Thoracic aorta (tissue), 2 donors: ENCODE data around the gene LRRFIP2. TPM values are rescaled to one million over a fixed set of nuclear protein-coding genes. Genes with fewer than 3 reads are reported as not detected.

ENCODE experiments used
- ATAC-seq: fragments of 150-250 bp; one replicate; pipeline ENCODE4 v1.8.0; 2017; ENCODE audit warnings: low read depth; ENCODE audit not compliant: insufficient number of reproducible peaks, low FRiP score
- DNase-seq: peaks from one replicate; pipeline ENCODE4 v3.0.0-alpha.2; 2020; ENCODE audit warnings: low spot score
- H3K27ac ChIP-seq, 2 donors: fragments of 200-600 bp; sonication (generic); 1 replicate in 1 of 2; 2 replicates in 1 of 2; pipeline ENCODE4 v1.5.1; 2016; ENCODE audit warnings: mild to moderate bottlenecking in 2 of 2, moderate library complexity in 2 of 2
- H3K27me3 ChIP-seq: fragments of 200-600 bp; sonication (generic); replicated peaks from 2 replicates; pipeline ENCODE4 v1.6.0; 2016; ENCODE audit warnings: mild to moderate bottlenecking; ENCODE audit not compliant: insufficient read depth
- H3K36me3 ChIP-seq: fragments of 200-600 bp; sonication (generic); one replicate; pipeline ENCODE4 v1.5.1; 2016
- H3K4me1 ChIP-seq, 2 donors: fragments of 200-600 bp; sonication (generic); 1 replicate in 1 of 2; 2 replicates in 1 of 2; pipeline versions ENCODE4 v1.5.1 to v1.6.0; 2016; ENCODE audit warnings: low read depth in 2 of 2, mild to moderate bottlenecking in 1 of 2; ENCODE audit not compliant: control insufficient read depth in 1 of 2
- H3K4me3 ChIP-seq: fragments of 200-600 bp; sonication (generic); 2 replicates; pipeline ENCODE4 v1.5.1; 2016; ENCODE audit warnings: mild to moderate bottlenecking
- H3K9me3 ChIP-seq: fragments of 200-600 bp; sonication (generic); 2 replicates; pipeline ENCODE4 v1.5.1; 2016
- CTCF ChIP-seq: fragments of 200-600 bp; sonication (generic); IDR thresholded peaks from one replicate; pipeline ENCODE4 v1.5.1; 2019; ENCODE audit warnings: antibody characterized with exemption
- total RNA-seq, 2 donors: library from RNA; depleted of rRNA; stranded (reverse); fragments of >200 nt; gene quantifications; one replicate each; pipeline versions ENCODE4 v1.1.0 to v1.2.3, GENCODE V29; 2016

The LRRFIP2 gene
- total RNA-seq, 2 donors from 2014 or later: 98.8 to 123 TPM

- no peak for TF ChIP-seq CTCF
- Histone ChIP-seq H3K9me3 (no peaks in the 10 kb centered on the region), H3K4me3 (no peak overlapping the region), H3K27ac (peak overlapping the region; percentile 82 to 85), H3K36me3 (no peaks in the 10 kb centered on the region), H3K4me1 (peaks cover 29 to 65% of the 10 kb centered on the region in 2 donors), H3K27me3 (no peaks in the 10 kb centered on the region)
- DNase-seq (no peak), ATAC-seq (peak; percentile 67)
Observed at GRCh38 chr3:37114251-37115145, 59.9 kb downstream of the LRRFIP2 start.

GRCh38 chr3:37112987-37113386, 61.4 kb downstream of the LRRFIP2 start:
- DNase-seq: no peak
- Histone ChIP-seq H3K27ac (peak overlapping the region; percentile 82 to 85), H3K4me3 (no peak overlapping the region), H3K9me3 (no peaks in the 10 kb centered on the region), H3K36me3 (no peaks in the 10 kb centered on the region), H3K27me3 (no peaks in the 10 kb centered on the region), H3K4me1 (peaks cover 44 to 77% of the 10 kb centered on the region in 2 donors)
- TF ChIP-seq CTCF: no peak
- no peak for ATAC-seq

- no peak for TF ChIP-seq CTCF
- DNase-seq: no peak
- Histone ChIP-seq H3K27me3 (no peaks in the 10 kb centered on the region), H3K27ac (peak overlapping the region; percentile 30 to 82), H3K9me3 (no peaks in the 10 kb centered on the region), H3K4me1 (peaks cover 47 to 75% of the 10 kb centered on the region in 2 donors), H3K4me3 (no peak overlapping the region), H3K36me3 (no peaks in the 10 kb centered on the region)
- no peak for ATAC-seq
Observed at GRCh38 chr3:37111199-37111598, 63.2 kb downstream of the LRRFIP2 start.

GRCh38 chr3:37107846-37108245, 66.5 kb downstream of the LRRFIP2 start:
- DNase-seq (no peak), ATAC-seq (no peak)
- no peak overlapping the region for H3K4me3 ChIP-seq
- H3K27ac ChIP-seq: peak overlapping the region in 1 of 2 donors; percentile 44
- no peaks in the 10 kb centered on the region for H3K27me3 ChIP-seq
- H3K4me1 ChIP-seq: peaks cover 41 to 55% of the 10 kb centered on the region in 2 donors
- TF ChIP-seq CTCF: no peak
- H3K9me3 ChIP-seq: no peaks in the 10 kb centered on the region
- H3K36me3 ChIP-seq: no peaks in the 10 kb centered on the region

- ATAC-seq (no peak), DNase-seq (no peak)
- H3K27ac ChIP-seq: peak overlapping the region in 1 of 2 donors; percentile 54
- peaks cover 10 to 15% of the 10 kb centered on the region in 2 donors for H3K4me1 ChIP-seq
- no peaks in the 10 kb centered on the region for H3K36me3 ChIP-seq
- no peak overlapping the region for H3K4me3 ChIP-seq
- H3K27me3 ChIP-seq: no peaks in the 10 kb centered on the region
- no peaks in the 10 kb centered on the region for H3K9me3 ChIP-seq
- no peak for TF ChIP-seq CTCF
Observed at GRCh38 chr3:37103103-37103808, 71.1 kb downstream of the LRRFIP2 start.
